Chondrocyte (in vitro differentiated cells): ENCODE measurements around the gene SMARCD1. TPM values are rescaled to one million over a fixed set of nuclear protein-coding genes. Genes with fewer than 3 reads are reported as not detected.

Experiments used
- DNase-seq: peaks from one replicate; pipeline ENCODE4 v3.0.0; 2021; ENCODE audit warnings: mixed read lengths, low spot score
- H3K27ac Mint-ChIP-seq: one replicate; pipeline ENCODE4 v1.8.0; 2021; ENCODE audit warnings: mild to moderate bottlenecking, moderate library complexity, mixed read lengths; ENCODE audit not compliant: unreplicated experiment
- H3K27me3 Mint-ChIP-seq: 2 replicates; pipeline ENCODE4 v1.8.0; 2021; ENCODE audit warnings: low read depth, mixed read lengths
- H3K36me3 Mint-ChIP-seq: 2 replicates; pipeline ENCODE4 v1.8.0; 2021; ENCODE audit warnings: low read depth, mixed read lengths
- H3K4me1 Mint-ChIP-seq: 2 replicates; pipeline ENCODE4 v1.8.0; 2021; ENCODE audit warnings: low read depth, mild to moderate bottlenecking, mixed read lengths
- H3K4me3 Mint-ChIP-seq: one replicate; pipeline ENCODE4 v1.8.0; 2021; ENCODE audit warnings: mild to moderate bottlenecking, moderate library complexity, mixed read lengths; ENCODE audit not compliant: unreplicated experiment
- H3K9me3 Mint-ChIP-seq: 2 replicates; pipeline ENCODE4 v1.8.0; 2021; ENCODE audit warnings: low read depth, mixed read lengths
- CTCF ChIP-seq: fragments of 200-600 bp; sonication (generic); IDR thresholded peaks from 2 replicates; pipeline ENCODE4 v1.5.0; 2021; ENCODE audit warnings: antibody characterized with exemption, mild to moderate bottlenecking, moderate library complexity
- total RNA-seq: library from RNA; stranded (reverse); gene quantifications from 3 replicates; pipeline ENCODE4 v1.2.1, GENCODE V29; 2021

SMARCD1 gene
- total RNA-seq, 1 donor from 2014 or later = 55.7 TPM

GRCh38 chr12:50089730-50090129 is 4.6 kb downstream of the SMARCD1 start:
- no peak for TF ChIP-seq CTCF
- Mint-ChIP-seq H3K9me3 (no peaks in the 10 kb centered on the region), H3K36me3 (peaks cover 36% of the 10 kb centered on the region), H3K4me3 (no peak overlapping the region), H3K27ac (no peak overlapping the region), H3K4me1 (peaks cover 39% of the 10 kb centered on the region), H3K27me3 (no peaks in the 10 kb centered on the region)
- DNase-seq = peak; percentile 43

- no peak for TF ChIP-seq CTCF
- Mint-ChIP-seq H3K27ac (no peak overlapping the region), H3K27me3 (no peaks in the 10 kb centered on the region), H3K9me3 (no peaks in the 10 kb centered on the region), H3K36me3 (peaks cover 40% of the 10 kb centered on the region), H3K4me1 (peaks cover 36% of the 10 kb centered on the region), H3K4me3 (no peak overlapping the region)
- DNase-seq = no peak
These were observed 5.2 kb downstream of the SMARCD1 start for GRCh38 chr12:50090391-50090790.

GRCh38 chr12:50097952-50098351 is 12.8 kb downstream of the SMARCD1 start:
- Mint-ChIP-seq H3K4me1 (peaks cover 7% of the 10 kb centered on the region), H3K4me3 (no peak overlapping the region), H3K27me3 (no peaks in the 10 kb centered on the region), H3K27ac (no peak overlapping the region), H3K9me3 (no peaks in the 10 kb centered on the region), H3K36me3 (peaks cover 51% of the 10 kb centered on the region)
- no peak for DNase-seq
- TF ChIP-seq CTCF = no peak

GRCh38 chr12:50099302-50100008 is 14.3 kb downstream of the SMARCD1 start:
- Mint-ChIP-seq H3K27ac (peak overlapping the region; percentile 62), H3K4me3 (no peak overlapping the region), H3K27me3 (no peaks in the 10 kb centered on the region), H3K9me3 (no peaks in the 10 kb centered on the region), H3K36me3 (peaks cover 44% of the 10 kb centered on the region), H3K4me1 (peaks cover 11% of the 10 kb centered on the region)
- TF ChIP-seq CTCF = no peak
- DNase-seq = no peak

GRCh38 chr12:50100561-50100960 is 15.4 kb downstream of the SMARCD1 start:
- H3K36me3 Mint-ChIP-seq = peaks cover 36% of the 10 kb centered on the region
- H3K4me3 Mint-ChIP-seq = no peak overlapping the region
- no peak for TF ChIP-seq CTCF
- no peak for DNase-seq
- no peak overlapping the region for H3K27ac Mint-ChIP-seq
- H3K4me1 Mint-ChIP-seq = peaks cover 11% of the 10 kb centered on the region
- no peaks in the 10 kb centered on the region for H3K27me3 Mint-ChIP-seq
- no peaks in the 10 kb centered on the region for H3K9me3 Mint-ChIP-seq
